Progenitor cell of endocrine pancreas (in vitro differentiated cells): ENCODE results near the gene SNU13. TPM values are rescaled to one million over a fixed set of nuclear protein-coding genes. Genes with fewer than 3 reads are reported as not detected.
"Not testable (repeated sequence)": the region's sequence is repeated elsewhere in the genome, so short reads cannot be mapped to it uniquely, and the experiment has no call there.

Source experiments
- DNase-seq: peaks from one replicate; pipeline ENCODE4 v3.0.0; 2021; ENCODE audit warnings: low spot score; ENCODE audit not compliant: unreplicated experiment
- H3K27ac Mint-ChIP-seq: 2 replicates; pipeline ENCODE4 v1.8.0; 2021; ENCODE audit warnings: mild to moderate bottlenecking, moderate library complexity, mixed read lengths
- H3K27me3 Mint-ChIP-seq: 2 replicates; pipeline ENCODE4 v1.8.0; 2021; ENCODE audit warnings: mixed read lengths
- H3K36me3 Mint-ChIP-seq: 2 replicates; pipeline ENCODE4 v1.8.0; 2022; ENCODE audit warnings: mixed read lengths; ENCODE audit not compliant: insufficient read depth
- H3K4me1 Mint-ChIP-seq: 2 replicates; pipeline ENCODE4 v1.8.0; 2021; ENCODE audit warnings: low read depth, mixed read lengths
- H3K4me3 Mint-ChIP-seq: 2 replicates; pipeline ENCODE4 v1.8.0; 2021; ENCODE audit warnings: low read depth, mild to moderate bottlenecking, moderate library complexity, mixed read lengths
- H3K9me3 Mint-ChIP-seq: 2 replicates; pipeline ENCODE4 v1.8.0; 2021; ENCODE audit warnings: low read depth, mixed read lengths
- total RNA-seq: library from RNA; stranded (reverse); gene quantifications from 2 replicates; pipeline ENCODE4 v1.2.1, GENCODE V29; 2021
- TF ChIP-seq, protein P1 (sequence below): fragments of 200-600 bp; sonication (generic); IDR thresholded peaks from one replicate; pipeline ENCODE4 v1.5.0; 2021; ENCODE audit warnings: antibody characterized with exemption, mild to moderate bottlenecking; ENCODE audit not compliant: unreplicated experiment

Gene SNU13
- total RNA-seq, 1 donor from 2014 or later, result 119 TPM

DNA sequence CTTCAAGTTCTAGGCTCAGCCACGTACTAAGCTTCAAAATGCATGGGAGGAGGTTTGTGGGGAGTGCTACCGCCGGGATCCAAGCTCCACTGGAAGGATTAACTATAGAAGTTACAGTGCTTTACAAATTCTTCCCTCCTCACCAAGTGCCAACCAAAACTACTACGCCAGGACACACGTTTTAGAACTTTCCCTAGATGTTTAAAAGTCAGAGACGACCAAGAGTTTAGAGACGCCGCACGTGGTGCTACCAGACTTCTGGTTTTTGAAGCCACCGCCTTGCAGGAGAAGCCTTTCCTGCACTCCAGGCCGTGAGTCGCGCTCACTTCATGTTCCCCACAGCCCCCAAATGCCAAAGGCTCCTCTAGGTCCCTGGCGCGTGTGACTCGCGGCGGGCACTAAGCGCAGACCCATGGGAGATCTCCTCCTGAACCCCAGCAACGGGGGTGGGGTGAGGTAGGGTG is 734 bp downstream of the SNU13 start:
- Mint-ChIP-seq H3K27me3 (no peaks in the 10 kb centered on the region), H3K4me3 (peak overlapping the region; percentile 93), H3K36me3 (no peaks in the 10 kb centered on the region), H3K9me3 (no peaks in the 10 kb centered on the region), H3K27ac (peak overlapping the region; percentile 94), H3K4me1 (peaks cover 10% of the 10 kb centered on the region)
- DNase-seq, result no peak
- TF ChIP-seq, protein P1, sequence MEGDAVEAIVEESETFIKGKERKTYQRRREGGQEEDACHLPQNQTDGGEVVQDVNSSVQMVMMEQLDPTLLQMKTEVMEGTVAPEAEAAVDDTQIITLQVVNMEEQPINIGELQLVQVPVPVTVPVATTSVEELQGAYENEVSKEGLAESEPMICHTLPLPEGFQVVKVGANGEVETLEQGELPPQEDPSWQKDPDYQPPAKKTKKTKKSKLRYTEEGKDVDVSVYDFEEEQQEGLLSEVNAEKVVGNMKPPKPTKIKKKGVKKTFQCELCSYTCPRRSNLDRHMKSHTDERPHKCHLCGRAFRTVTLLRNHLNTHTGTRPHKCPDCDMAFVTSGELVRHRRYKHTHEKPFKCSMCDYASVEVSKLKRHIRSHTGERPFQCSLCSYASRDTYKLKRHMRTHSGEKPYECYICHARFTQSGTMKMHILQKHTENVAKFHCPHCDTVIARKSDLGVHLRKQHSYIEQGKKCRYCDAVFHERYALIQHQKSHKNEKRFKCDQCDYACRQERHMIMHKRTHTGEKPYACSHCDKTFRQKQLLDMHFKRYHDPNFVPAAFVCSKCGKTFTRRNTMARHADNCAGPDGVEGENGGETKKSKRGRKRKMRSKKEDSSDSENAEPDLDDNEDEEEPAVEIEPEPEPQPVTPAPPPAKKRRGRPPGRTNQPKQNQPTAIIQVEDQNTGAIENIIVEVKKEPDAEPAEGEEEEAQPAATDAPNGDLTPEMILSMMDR, result no peak

DNA sequence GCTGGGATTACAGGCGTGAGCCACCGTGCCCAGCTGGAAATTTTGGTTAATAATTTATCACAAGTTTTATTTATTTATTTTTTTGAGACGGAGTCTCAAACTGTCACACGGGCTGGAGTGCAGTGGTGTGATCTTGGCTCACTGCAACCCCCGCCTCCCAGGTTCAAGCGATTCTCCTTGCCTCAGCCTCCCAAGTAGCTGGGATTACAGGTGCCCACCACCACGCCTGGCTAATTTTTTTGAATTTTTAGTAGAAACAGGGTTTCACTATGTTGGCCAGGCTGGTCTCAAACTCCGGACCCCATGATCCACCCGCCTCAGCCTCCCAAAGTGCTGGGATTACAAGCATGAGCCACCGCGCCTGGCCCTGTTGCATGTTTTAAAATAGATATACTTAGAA is 1.8 kb downstream of the SNU13 start:
- H3K27me3 Mint-ChIP-seq, H3K36me3 Mint-ChIP-seq, DNase-seq, H3K27ac Mint-ChIP-seq, H3K9me3 Mint-ChIP-seq: not testable (repeated sequence)
- H3K4me3 Mint-ChIP-seq, result peak overlapping the region; percentile 93
- peaks cover 11% of the 10 kb centered on the region for H3K4me1 Mint-ChIP-seq

DNA sequence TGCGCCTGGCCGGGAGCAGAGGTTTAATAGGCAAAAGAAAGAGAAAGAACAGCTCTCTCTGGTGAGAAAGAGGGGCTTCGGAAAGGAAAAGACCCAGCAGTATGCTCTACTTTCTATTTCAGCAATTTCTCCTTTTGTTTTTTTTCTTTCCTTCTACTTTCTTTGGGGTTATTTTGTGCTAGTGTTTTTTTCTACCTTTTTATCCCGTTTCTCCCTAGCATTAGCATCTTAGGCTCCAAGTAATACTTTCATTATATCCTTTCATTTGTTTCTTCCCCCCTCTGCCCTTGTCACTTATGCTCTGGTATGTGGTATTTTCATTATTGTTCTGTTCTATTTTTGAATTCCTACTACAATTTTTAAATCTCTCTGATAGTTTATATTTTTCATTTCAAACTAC is 4.5 kb downstream of the SNU13 start:
- Mint-ChIP-seq H3K9me3 (no peaks in the 10 kb centered on the region), H3K4me3 (no peak overlapping the region), H3K4me1 (peaks cover 11% of the 10 kb centered on the region), H3K36me3 (peaks cover 5% of the 10 kb centered on the region), H3K27ac (no peak overlapping the region), H3K27me3 (no peaks in the 10 kb centered on the region)
- TF ChIP-seq, protein P1, result no peak
- no peak for DNase-seq

DNA sequence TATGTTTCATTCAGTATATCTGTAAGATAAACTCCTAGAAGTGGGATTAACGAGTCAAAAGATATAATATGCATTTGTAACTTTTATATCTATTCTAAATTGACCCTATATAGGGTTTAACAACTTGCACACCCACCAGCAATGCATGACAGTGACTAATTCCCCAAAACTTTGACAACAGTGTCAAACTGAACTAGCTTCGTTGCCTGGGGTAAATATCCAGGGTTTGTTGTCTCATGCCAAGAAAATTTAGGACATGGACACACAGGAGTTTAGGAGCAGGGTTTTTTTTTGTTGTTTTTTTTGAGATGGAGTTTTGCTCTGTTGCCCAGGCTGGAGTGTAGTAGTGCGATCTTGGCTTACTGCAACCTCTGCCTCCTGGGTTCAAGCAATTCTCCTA is 5.1 kb downstream of the SNU13 start:
- TF ChIP-seq, protein P1, result no peak
- no peak for DNase-seq
- Mint-ChIP-seq H3K36me3 (peaks cover 5% of the 10 kb centered on the region), H3K4me3 (no peak overlapping the region), H3K4me1 (peaks cover 9% of the 10 kb centered on the region), H3K9me3 (no peaks in the 10 kb centered on the region), H3K27ac (no peak overlapping the region), H3K27me3 (no peaks in the 10 kb centered on the region)

DNA sequence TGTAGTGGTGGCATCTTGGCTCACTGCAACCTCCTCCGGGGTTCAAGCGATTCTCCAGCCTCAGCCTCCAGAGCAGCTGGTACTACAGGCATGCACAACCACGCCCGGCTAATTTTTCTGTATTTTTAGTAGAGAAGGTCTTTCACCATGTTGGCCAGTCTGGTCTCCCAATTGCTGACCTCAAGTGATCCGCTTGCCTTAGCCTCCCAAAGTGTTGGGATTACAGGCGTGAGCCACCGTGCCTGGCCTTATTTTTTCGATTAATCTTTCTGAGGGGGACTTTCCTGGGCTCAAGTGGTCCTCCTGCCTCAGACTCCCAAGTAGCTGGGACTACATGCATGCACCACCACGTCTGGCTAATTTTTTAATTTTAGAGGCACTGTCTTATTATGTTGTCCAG is 5.6 kb downstream of the SNU13 start:
- TF ChIP-seq, protein P1, result no peak
- Mint-ChIP-seq H3K27me3 (no peaks in the 10 kb centered on the region), H3K4me1 (peaks cover 8% of the 10 kb centered on the region), H3K4me3 (peak overlapping the region; percentile 99), H3K27ac (peak overlapping the region; percentile 97), H3K9me3 (no peaks in the 10 kb centered on the region), H3K36me3 (peaks cover 10% of the 10 kb centered on the region)
- no peak for DNase-seq

DNA sequence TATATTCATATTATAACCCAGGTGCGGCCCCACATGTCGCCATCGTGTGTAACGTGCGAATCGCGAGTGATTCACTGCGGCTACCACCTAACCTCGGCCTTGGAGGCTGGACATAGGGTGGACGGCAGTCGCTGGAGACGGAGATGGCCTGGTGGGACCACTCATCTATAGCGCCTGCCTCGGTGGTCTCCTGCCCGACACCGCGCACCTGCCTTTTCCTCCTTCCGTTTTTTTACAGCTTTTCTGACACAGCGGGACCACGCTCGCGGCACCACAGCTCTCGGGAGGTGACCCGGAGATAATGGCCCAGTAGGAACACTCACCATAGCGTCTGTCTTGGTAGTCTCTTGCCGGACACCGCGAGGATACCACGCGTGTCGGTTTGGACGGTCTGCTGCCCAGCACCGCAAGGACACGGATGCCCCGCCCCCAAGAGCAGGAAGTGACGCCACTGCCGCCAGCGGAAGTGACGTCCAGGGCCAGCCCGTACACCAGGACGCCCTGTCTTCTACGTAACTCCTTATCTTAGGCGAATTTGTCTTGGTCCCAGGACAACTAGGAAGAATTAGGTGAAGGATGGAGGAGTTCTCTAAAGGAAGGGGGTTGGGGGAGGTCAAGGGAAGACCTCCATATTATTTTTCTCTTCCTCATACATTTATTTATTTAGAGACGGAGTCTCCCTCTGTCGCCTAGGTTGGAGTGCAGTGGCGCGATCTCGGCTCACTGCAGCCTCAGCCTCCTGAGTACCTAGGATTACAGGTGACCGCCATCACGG is 6.4 kb downstream of the SNU13 start:
- Mint-ChIP-seq H3K9me3 (no peaks in the 10 kb centered on the region), H3K4me3 (peak overlapping the region; percentile 99), H3K36me3 (peaks cover 10% of the 10 kb centered on the region), H3K4me1 (peaks cover 1% of the 10 kb centered on the region), H3K27ac (peak overlapping the region; percentile 97), H3K27me3 (no peaks in the 10 kb centered on the region)
- DNase-seq, result peak; percentile 74
- TF ChIP-seq, protein P1, result no peak
